C4-2B (cell line): Measurements from ENCODE around the gene MYLK4.

Experiments
- H3K27ac ChIP-seq: fragments of 450-650 bp; 2 replicates; pipeline ENCODE4 v1.5.1; 2017
- ZFX ChIP-seq: fragments of 450-650 bp; IDR thresholded peaks from 2 replicates; pipeline ENCODE4 v1.6.1; 2017
- TF ChIP-seq, protein P1 (sequence below): fragments of 450-650 bp; conservative IDR thresholded peaks from 2 replicates; pipeline ENCODE4 v1.5.1; 2017; ENCODE audit warnings: mild to moderate bottlenecking

The MYLK4 gene

DNA sequence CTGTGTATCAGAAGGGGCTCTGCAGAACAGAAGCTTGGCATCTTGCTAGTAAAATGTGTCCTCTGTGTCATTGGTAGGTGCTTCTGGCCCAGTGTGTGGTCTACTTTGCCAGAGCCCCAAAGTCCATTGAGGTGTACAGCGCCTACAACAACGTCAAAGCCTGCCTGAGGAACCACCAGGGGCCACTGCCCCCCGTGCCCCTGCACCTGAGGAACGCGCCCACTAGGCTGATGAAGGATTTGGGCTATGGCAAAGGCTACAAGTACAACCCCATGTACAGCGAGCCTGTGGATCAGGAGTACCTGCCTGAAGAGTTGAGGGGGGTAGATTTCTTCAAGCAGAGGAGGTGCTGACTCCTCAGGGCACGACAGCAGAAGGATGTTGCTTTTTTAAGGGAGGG, 34.2 kb upstream of the MYLK4 start:
- no peak overlapping the region for H3K27ac ChIP-seq
- TF ChIP-seq, protein P1, sequence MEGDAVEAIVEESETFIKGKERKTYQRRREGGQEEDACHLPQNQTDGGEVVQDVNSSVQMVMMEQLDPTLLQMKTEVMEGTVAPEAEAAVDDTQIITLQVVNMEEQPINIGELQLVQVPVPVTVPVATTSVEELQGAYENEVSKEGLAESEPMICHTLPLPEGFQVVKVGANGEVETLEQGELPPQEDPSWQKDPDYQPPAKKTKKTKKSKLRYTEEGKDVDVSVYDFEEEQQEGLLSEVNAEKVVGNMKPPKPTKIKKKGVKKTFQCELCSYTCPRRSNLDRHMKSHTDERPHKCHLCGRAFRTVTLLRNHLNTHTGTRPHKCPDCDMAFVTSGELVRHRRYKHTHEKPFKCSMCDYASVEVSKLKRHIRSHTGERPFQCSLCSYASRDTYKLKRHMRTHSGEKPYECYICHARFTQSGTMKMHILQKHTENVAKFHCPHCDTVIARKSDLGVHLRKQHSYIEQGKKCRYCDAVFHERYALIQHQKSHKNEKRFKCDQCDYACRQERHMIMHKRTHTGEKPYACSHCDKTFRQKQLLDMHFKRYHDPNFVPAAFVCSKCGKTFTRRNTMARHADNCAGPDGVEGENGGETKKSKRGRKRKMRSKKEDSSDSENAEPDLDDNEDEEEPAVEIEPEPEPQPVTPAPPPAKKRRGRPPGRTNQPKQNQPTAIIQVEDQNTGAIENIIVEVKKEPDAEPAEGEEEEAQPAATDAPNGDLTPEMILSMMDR = no peak
- no peak for TF ChIP-seq ZFX

DNA sequence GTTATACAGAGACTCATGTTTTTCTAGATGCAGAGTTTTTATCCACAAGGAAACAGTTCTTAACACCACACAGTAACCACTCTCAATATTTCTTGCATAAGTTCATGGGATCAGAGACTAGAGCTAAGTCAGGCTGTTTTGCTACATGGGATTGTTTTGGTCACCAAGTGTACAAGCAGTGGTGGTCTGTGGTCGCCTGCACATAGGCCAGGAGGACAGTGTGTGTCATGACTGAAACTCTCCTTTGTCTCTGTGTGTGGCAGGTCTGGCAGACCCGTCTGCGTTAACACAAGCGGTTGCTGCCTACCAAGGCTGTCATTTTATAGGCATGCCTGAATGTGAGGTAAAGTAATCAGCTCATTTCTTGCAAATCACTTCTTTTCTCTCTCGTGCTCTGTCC, 33.3 kb upstream of the MYLK4 start:
- no peak overlapping the region for H3K27ac ChIP-seq
- TF ChIP-seq, protein P1 = no peak
- no peak for TF ChIP-seq ZFX

DNA sequence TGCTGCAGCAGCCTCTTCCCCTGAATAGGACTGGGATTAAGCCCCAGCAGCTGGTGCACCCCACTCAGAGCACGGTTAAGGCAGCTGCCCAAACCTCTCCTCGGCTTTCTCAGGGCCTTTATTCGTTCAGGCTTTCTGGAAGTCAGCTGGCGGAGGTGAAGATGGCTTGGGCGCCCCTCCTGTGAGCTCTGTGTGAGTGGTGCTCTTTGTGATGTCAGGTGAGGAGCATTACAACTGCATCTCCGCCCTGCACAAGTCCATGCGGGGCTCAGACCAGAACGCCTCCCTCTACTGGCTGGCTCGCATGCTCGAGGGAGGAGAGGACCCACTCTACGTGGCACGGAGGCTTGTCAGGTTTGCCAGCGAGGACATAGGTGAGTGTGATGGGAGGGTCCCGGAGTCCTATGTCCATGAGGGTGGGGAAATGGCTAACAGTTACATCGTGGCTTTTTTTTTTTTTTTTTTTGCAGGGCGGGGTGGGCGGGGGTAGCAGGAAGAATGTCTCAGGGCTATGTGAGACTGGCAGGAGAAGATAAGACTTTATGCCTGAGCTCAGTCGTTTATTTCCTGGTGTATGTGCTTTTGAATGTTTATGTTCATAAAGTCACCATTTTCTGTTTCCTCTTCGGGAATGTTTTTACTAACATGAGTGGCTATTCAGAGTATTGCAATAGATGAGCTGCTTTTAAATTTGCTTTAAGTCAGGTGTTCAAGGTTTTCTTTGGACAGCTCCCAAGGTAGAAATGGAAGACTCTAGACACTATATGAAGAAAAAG, 32.7 kb upstream of the MYLK4 start:
- no peak overlapping the region for H3K27ac ChIP-seq
- TF ChIP-seq, protein P1 = no peak

DNA sequence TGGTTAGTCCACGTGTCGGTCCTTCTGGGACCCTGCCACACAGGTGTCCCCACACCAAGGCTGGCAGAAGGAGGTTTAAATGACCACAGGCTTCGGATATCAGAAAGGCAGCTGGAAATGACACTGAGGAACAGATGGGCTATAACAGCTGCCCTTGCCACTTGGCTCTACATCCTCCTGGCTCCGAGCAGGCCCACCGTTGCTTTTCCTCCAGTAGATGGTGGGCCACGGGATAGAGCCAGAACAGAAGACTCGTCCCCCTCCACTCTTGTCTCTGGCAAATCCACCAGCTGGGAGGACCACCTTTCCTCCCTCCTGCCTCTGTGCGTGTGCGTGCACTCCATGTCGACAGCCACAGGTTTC, 32.1 kb upstream of the MYLK4 start:
- H3K27ac ChIP-seq = no peak overlapping the region
- TF ChIP-seq, protein P1 = no peak
- TF ChIP-seq ZFX = no peak

DNA sequence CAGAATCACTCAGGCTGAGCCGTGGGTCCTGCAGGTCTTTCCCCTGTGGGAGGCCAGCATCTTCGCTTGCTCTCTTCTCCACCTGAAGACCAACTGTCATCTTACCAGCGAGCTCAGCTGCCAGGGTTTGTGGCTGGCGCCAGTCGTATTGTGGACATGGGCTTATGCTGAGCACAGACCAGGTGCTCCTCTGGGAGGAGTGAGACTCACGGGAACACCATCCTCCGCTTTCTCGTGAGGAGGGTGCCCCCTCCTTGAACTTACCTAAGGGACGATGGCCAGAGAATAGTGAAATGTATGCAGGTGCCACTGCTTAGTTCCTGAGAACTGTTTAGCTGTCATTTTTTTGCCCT, 31.6 kb upstream of the MYLK4 start:
- H3K27ac ChIP-seq = no peak overlapping the region
- TF ChIP-seq, protein P1 = no peak
- TF ChIP-seq ZFX = no peak

DNA sequence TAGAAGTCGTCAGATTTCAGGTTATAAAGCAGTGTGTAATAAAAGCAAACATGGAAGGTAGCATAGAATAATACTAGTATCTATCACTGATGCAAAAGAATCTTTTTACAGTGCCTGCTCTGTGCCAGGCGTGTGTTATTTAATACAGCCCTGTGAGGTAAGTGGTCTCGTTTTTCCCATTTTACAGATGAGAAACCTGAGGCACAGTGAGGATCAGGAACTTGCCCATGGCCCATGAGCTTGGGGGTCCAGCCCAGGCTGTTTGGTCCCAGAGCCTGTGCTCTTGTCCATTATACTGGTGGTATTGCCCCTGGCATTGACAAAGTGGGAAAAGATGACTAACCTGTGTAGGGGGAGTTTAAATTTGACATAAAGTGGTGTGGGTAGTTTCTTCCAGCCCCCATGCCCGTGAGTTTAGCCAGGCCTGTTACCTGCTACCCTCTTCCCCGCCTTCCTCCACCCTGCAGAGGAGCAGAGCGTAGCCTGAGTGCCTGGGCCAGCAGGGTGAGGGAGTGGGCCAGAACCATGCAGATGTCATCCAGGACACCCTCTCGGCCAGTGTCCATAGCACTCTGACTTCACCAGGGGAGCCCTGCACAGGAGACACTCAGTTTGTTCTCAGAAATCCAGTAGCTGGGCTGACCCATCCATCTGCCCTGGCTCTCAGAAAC, 31.1 kb upstream of the MYLK4 start:
- H3K27ac ChIP-seq = no peak overlapping the region
- TF ChIP-seq ZFX = no peak
- TF ChIP-seq, protein P1 = no peak

DNA sequence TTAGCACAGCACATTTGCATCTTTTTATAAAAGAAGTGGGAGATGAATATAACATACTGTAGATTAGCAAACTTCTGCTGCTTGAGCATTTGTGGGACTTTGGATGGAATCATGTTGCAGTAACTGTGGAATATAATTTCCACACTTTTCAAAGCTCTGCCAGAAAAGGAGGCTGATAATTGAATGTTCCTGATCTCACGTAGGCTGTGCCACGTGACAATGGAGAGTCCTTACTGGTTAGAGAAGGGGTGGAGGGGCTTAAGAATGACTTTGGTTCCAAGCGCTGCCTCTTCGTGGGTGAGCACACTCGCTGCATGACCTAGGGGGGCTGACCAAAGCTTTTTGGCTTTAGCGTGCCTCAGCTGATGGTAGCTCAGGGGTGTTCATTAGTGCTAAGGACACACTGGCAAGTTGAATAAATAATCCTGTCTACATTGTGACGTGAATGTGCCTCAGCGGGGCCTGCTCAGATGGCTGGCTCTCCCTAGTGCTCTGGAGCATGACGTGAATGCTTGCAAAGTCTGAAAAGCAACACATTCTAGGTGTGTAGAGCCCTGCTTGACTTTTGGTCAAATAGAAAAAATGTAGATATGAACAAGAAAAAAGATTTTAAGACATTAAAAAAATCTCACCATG, 29.5 kb upstream of the MYLK4 start:
- no peak overlapping the region for H3K27ac ChIP-seq
- no peak for TF ChIP-seq ZFX
- TF ChIP-seq, protein P1 = no peak
